Right atrium auricular region (tissue), 2 donors: ENCODE results near the gene DLAT. TPM values are rescaled to one million over a fixed set of nuclear protein-coding genes. Genes with fewer than 3 reads are reported as not detected.
A peak's percentile ranks its signal among the peaks of the same experiment; 100 is the strongest.

Experiments
- DNase-seq: peaks from one replicate; pipeline ENCODE4 v3.0.0-alpha.2; 2019; ENCODE audit warnings: low spot score
- H3K27ac ChIP-seq, 2 donors: fragments of 200-600 bp; sonication (generic); 1 replicate in 1 of 2; 2 replicates in 1 of 2; pipeline ENCODE4 v1.5.1; 2016 to 2019
- H3K27me3 ChIP-seq, 2 donors: fragments of 200-600 bp; sonication (generic); one replicate each; pipeline versions ENCODE4 v1.5.1 to v1.6.0; 2017 to 2019
- H3K36me3 ChIP-seq: fragments of 200-600 bp; sonication (generic); one replicate; pipeline ENCODE4 v1.5.1; 2016
- H3K4me1 ChIP-seq, 2 donors: fragments of 200-600 bp; sonication (generic); one replicate each; pipeline versions ENCODE4 v1.5.1 to v1.6.0; 2017 to 2019
- H3K4me3 ChIP-seq, 2 donors: fragments of 200-600 bp; sonication (generic); 1 replicate in 1 of 2; 2 replicates in 1 of 2; pipeline ENCODE4 v1.5.1; 2017 to 2019; ENCODE audit warnings: mild to moderate bottlenecking in 1 of 2, moderate library complexity in 1 of 2
- H3K9me3 ChIP-seq, 2 donors: fragments of 200-600 bp; sonication (generic); one replicate each; pipeline ENCODE4 v1.5.1; 2019
- total RNA-seq, 2 donors: library from RNA; depleted of rRNA; stranded (reverse); fragments of >200 nt; gene quantifications; one replicate each; pipeline ENCODE4 v1.1.0, GENCODE V29; 2016
- TF ChIP-seq, protein P1 (sequence below), 2 donors: fragments of 200-600 bp; sonication (generic); IDR thresholded peaks; one replicate each; pipeline ENCODE4 v1.5.1; 2019; ENCODE audit warnings: antibody characterized with exemption in 2 of 2

DLAT gene
- total RNA-seq, 2 donors from 2014 or later = 58.5 to 98.1 TPM

DNA sequence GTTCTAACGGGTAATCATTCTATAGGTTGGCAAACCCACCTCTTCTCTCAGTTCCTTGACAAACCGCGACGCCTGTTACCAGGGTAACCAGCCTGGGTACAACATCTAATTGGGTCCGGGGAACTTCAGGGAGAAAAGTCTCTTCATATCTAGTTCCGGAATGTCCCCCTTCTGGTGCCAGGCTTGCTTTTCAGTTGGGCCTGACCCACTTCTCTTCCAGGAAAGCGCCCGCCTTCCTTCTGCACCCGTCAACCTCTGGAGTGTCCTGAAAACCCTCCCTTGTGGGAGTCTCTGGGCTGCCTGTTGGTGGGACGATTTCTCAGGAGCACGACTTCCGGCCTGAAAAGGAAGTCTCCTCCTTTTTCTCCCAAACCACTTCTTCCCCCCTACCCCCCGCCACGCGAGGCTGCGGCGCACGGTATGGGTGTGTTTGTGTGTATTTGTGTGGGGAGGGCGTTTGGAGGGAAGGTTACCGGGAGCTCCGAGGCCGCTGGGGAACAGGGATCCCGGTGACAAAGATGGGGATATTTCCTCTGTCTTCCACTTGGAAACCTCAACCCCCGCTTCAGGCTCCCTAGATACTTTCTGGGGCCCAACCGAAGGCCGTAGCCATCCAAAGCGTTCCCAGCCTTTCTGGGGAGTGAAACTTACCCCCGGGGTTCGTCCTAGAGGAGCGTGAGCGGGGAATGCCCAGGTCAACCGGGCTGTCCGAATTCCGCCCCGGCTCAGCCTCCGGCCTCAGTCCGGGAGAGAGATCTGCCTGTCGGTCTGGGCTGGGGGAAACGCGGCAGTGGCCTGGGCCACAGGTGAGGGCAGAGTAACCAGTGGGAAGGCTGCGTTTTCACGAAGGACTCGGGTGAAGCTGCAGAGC is 49.0 kb downstream of the DLAT start, which contains the start of the genes NKAPD1 and PIH1D2:
NKAPD1 (plus strand) TSS at position 359 of the 871 bp plus-strand sequence. CDS start 1,276 bp downstream, outside the sequence.
PIH1D2 (minus strand) TSS at position 77 of the 871 bp plus-strand sequence. CDS start 843 bp downstream, outside the sequence.
- peaks cover 25% of the 10 kb centered on the region for H3K36me3 ChIP-seq
- peak; percentile 83 for DNase-seq
- no peaks in the 10 kb centered on the region for H3K27me3 ChIP-seq
- H3K4me3 ChIP-seq = peak within 1 kb of the TSS; percentile 63 to 85
- TF ChIP-seq, protein P1, sequence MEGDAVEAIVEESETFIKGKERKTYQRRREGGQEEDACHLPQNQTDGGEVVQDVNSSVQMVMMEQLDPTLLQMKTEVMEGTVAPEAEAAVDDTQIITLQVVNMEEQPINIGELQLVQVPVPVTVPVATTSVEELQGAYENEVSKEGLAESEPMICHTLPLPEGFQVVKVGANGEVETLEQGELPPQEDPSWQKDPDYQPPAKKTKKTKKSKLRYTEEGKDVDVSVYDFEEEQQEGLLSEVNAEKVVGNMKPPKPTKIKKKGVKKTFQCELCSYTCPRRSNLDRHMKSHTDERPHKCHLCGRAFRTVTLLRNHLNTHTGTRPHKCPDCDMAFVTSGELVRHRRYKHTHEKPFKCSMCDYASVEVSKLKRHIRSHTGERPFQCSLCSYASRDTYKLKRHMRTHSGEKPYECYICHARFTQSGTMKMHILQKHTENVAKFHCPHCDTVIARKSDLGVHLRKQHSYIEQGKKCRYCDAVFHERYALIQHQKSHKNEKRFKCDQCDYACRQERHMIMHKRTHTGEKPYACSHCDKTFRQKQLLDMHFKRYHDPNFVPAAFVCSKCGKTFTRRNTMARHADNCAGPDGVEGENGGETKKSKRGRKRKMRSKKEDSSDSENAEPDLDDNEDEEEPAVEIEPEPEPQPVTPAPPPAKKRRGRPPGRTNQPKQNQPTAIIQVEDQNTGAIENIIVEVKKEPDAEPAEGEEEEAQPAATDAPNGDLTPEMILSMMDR (IDR thresholded peaks at IDR 0.05) = no peak
- peaks cover 0 to 16% of the 10 kb centered on the region in 2 donors for H3K4me1 ChIP-seq
- H3K27ac ChIP-seq = peak within 1 kb of the TSS; percentile 87 to 92
- no peaks in the 10 kb centered on the region for H3K9me3 ChIP-seq

GRCh38 chr11:112082729-112083128 is 57.5 kb downstream of the DLAT start:
- Histone ChIP-seq H3K27ac (no peak overlapping the region), H3K4me3 (no peak overlapping the region), H3K9me3 (no peaks in the 10 kb centered on the region), H3K27me3 (no peaks in the 10 kb centered on the region), H3K36me3 (peaks cover 76% of the 10 kb centered on the region), H3K4me1 (peaks cover 0 to 14% of the 10 kb centered on the region in 2 donors)
- no peak for DNase-seq
- TF ChIP-seq, protein P1 (IDR thresholded peaks at IDR 0.05) = no peak

GRCh38 chr11:112085822-112086421 is 60.7 kb downstream of the DLAT start:
- DNase-seq = no peak
- peak overlapping the region; percentile 87 to 90 for H3K4me3 ChIP-seq
- H3K4me1 ChIP-seq = peaks cover 0 to 35% of the 10 kb centered on the region in 2 donors
- H3K27ac ChIP-seq = peak overlapping the region; percentile 74 to 84
- H3K27me3 ChIP-seq = no peaks in the 10 kb centered on the region
- TF ChIP-seq, protein P1 (IDR thresholded peaks at IDR 0.05) = no peak
- no peaks in the 10 kb centered on the region for H3K9me3 ChIP-seq
- peaks cover 76% of the 10 kb centered on the region for H3K36me3 ChIP-seq

DNA sequence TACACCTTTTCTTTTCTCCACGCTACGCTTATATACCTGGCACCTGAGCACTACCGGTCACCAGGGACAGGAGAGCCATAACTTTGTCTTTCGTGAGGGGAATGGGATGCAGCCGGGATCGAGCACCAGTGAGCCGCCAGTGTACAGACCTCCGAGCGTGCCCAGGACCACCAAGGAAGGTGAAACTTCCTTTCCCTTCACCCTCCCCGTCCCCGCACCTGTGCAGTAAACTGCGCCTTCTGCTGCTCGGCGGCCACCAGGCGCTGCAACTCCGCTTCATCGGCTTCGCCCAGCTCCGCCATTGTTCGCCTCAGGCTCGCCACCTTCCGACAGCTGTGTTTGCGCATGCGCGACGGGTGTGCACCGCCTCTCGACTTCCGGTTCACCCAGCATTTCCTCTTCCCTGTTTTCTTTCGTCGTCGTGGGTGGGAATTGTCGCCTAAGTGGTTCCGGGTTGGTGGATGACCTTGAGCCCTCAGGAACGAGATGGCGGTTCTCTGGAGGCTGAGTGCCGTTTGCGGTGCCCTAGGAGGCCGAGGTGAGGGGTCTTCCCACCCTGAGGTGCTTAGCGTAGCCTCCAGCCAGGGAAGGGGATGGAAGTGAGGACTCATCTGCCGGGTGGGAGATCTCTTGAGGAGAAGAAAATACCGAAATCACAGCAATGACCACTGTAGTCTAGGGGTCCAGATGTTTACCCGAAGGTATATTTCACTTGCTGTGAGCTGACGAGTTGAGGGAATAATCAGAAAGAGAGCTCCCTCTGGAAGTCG is 61.4 kb downstream of the DLAT start, which contains the start of the genes SDHD and TIMM8B:
SDHD (plus strand) TSS at position 452 of the 770 bp plus-strand sequence; CDS start at position 487, 35 bp downstream.
TIMM8B (minus strand) TSS at position 335 of the 770 bp plus-strand sequence; CDS start at position 302, 33 bp downstream.
- Histone ChIP-seq H3K4me1 (peaks cover 0 to 35% of the 10 kb centered on the region in 2 donors), H3K36me3 (peaks cover 76% of the 10 kb centered on the region)

More for the DNA sequence above, 61.4 kb downstream of the DLAT start, which contains the start of the genes SDHD and TIMM8B:
- Histone ChIP-seq H3K9me3 (no peaks in the 10 kb centered on the region), H3K27ac (peak within 1 kb of the TSS; percentile 74 to 84), H3K27me3 (no peaks in the 10 kb centered on the region), H3K4me3 (peak within 1 kb of the TSS; percentile 87 to 90)
- peak; percentile 97 for DNase-seq
- TF ChIP-seq, protein P1 (IDR thresholded peaks at IDR 0.05) = peak in 1 of 2 donors; percentile 47
